ENCODE results near the gene GPATCH11. TPM values are rescaled to one million over a fixed set of nuclear protein-coding genes. Genes with fewer than 3 reads are reported as not detected.

GPATCH11 gene
- total RNA-seq, result 10 to 100 TPM in 1 of 2 experiments, 1 to 10 TPM in 1; 9.9 to 11.7 TPM

- ChIA-PET POLR2A (interaction anchor here (1.3 kb wide), 1 partner anchor 21 kb away, joined by 3 read pairs; no protein-coding TSS in a partner anchor), CTCF (interaction anchor here (1.4 kb wide), 1 partner anchor 305 kb away, joined by 3 read pairs; no protein-coding TSS in a partner anchor)
- Mint-ChIP-seq H3K36me3 (ENCODE audit: low read depth) (peaks cover 27% of the 10 kb centered on the region), H3K4me1 (ENCODE audit: low read depth) (peaks cover 39% of the 10 kb centered on the region), H3K4me3 (no peak within 1 kb of the TSS), H3K27ac (no peak within 1 kb of the TSS), H3K27me3 (no peaks in the 10 kb centered on the region), H3K9me3 (no peaks in the 10 kb centered on the region)
- ATAC-seq (peak; percentile 91), DNase-seq (peak; percentile 94)
- intact Hi-C loops (cut with micrococcal nuclease), result no loop called here
- TF ChIP-seq CTCF (IDR thresholded peaks at IDR 0.05), result no peak
Observed at GRCh38 chr2:37083873-37084794, at the start of gene GPATCH11, which contains the start of gene HEATR5B. TSS of gene GPATCH11 (plus strand) at chr2:37084518. CDS start at chr2:37088382, 3,864 bp downstream. TSS of gene HEATR5B (minus strand) at chr2:37084372. CDS start at chr2:37083414, 958 bp downstream.

DNA sequence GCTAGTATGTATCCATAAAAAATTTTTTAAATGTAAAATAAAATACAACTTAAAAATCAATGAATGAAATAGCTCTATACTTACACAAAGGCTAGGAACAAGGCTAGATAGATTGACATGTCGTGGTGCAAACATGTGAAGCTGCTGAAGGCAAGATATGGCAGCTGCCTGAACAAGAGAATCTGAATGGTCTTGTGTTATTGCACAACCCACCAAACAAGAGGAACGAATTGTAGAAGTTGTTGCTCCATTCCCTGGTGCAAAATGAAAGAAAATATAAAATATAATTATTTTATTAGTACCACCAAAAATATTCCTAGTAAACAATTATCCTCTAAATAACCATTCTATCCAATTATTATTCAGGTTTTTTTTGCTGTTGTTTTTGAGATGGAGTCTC is 46.5 kb upstream of the GPATCH11 start:
- Mint-ChIP-seq H3K4me1 (ENCODE audit: low read depth) (no peaks in the 10 kb centered on the region), H3K27me3 (no peaks in the 10 kb centered on the region), H3K27ac (no peak overlapping the region), H3K9me3 (no peaks in the 10 kb centered on the region), H3K36me3 (ENCODE audit: low read depth) (peaks cover 9% of the 10 kb centered on the region), H3K4me3 (no peak overlapping the region)
- ChIA-PET CTCF (interaction anchor here (1.0 kb wide), 1 partner anchor 19 kb away, joined by 4 read pairs; no protein-coding TSS in a partner anchor), POLR2A (no interaction called here)
- DNase-seq, result no peak
- TF ChIP-seq CTCF (IDR thresholded peaks at IDR 0.05), result no peak
- no peak for ATAC-seq
- intact Hi-C loops (cut with micrococcal nuclease), result no loop called here

DNA sequence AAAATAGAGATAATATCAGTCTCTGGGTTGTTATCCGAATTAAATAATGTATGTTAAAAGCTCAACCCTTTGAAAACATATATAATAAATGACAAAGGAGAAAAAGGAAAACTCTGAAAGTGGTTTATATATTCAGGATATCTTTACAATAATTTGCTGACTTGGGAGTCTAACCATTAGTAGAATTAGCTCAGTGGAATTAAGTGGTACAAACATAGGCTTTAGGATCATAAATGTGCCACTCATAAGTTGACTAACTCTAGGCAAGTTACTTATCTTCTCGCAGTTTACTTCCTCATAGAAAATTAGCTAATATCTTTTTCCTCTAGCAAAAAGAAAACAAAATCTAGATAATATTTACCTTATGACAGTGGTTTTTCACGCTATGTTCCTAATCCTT is 44.7 kb upstream of the GPATCH11 start:
- H3K27me3 Mint-ChIP-seq, result no peaks in the 10 kb centered on the region
- H3K36me3 Mint-ChIP-seq (ENCODE audit: low read depth), result peaks cover 7% of the 10 kb centered on the region
- no peaks in the 10 kb centered on the region for H3K9me3 Mint-ChIP-seq
- H3K4me3 Mint-ChIP-seq, result no peak overlapping the region
- DNase-seq (no peak), ATAC-seq (no peak)
- intact Hi-C loops (cut with micrococcal nuclease), result no loop called here
- ChIA-PET CTCF (interaction anchor here (0.9 kb wide), 1 partner anchor 57 kb away, joined by 4 read pairs; no protein-coding TSS in a partner anchor), POLR2A (no interaction called here)
- no peaks in the 10 kb centered on the region for H3K4me1 Mint-ChIP-seq (ENCODE audit: low read depth)
- no peak for TF ChIP-seq CTCF (IDR thresholded peaks at IDR 0.05)
- H3K27ac Mint-ChIP-seq, result no peak overlapping the region

DNA sequence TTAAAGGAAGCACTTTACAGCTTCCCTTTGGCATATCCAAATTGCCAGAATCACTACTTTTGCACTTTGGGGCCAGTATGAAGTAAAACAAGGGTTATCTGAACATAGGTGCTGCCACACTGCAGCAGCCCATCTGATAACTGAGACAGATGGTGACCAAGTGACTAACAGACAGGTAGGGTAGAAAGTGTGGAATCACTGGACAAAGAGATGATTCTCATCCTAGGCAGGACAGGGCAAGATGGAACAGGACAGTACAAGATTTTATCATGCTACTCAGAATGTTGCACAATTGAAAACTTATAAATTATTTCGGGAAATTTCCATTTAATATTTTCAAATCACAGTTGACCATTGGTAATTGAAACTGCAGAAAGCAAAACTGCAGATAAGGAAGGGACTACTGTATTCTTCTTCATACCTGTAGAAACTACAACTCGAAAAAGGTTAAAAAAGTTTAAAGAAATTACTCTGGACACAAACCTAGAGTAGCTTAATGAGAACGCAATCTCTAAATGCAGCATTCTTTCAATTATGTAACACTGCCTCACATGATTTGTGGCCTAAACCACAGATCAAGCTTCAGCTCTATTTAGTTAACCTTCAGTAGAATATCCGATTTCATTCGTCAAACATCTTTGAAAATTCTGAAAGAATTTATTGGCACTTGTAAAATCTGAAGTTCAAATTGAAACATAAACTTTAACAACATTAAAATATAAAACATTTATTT is 31.6 kb upstream of the GPATCH11 start:
- peaks cover 18% of the 10 kb centered on the region for H3K36me3 Mint-ChIP-seq (ENCODE audit: low read depth)
- H3K27me3 Mint-ChIP-seq, result no peaks in the 10 kb centered on the region
- no peaks in the 10 kb centered on the region for H3K9me3 Mint-ChIP-seq
- TF ChIP-seq CTCF (IDR thresholded peaks at IDR 0.05), result no peak
- intact Hi-C loops (cut with micrococcal nuclease), result no loop called here
- H3K4me3 Mint-ChIP-seq, result no peak overlapping the region
- POLR2A ChIA-PET, result no interaction called here
- ATAC-seq (no peak), DNase-seq (no peak)
- no peaks in the 10 kb centered on the region for H3K4me1 Mint-ChIP-seq (ENCODE audit: low read depth)
- H3K27ac Mint-ChIP-seq, result no peak overlapping the region
- CTCF ChIA-PET, result no interaction called here
